Measurements from ENCODE around the gene MXD4.
"Not testable (repeated sequence)": the region's sequence is repeated elsewhere in the genome, so short reads cannot be mapped to it uniquely, and the experiment has no call there.

The MXD4 gene

DNA sequence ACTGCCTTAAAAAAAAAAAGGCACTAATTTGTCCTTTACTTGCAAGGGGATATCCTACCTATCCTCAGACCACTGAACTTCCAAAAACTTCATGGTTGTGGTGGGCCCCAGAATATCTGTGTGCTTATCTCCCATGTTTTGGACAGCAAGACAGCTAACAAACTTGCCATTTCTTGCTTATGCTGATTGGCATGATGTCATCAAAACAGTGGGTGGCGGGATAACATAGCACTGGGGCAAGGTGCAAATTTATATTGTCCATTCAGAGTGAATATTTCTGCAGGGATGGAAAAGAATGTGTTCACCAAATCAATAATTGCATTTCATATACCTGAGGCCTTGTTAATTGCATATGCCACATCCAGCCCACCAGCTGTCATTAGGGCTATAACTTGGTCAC, 43.5 kb downstream of the MXD4 start:
- no peak overlapping the region for H3K27ac ChIP-seq (ENCODE audit: insufficient read depth, low read depth, low read length, poor library complexity, severe bottlenecking)
- H3K4me3 ChIP-seq (ENCODE audit: insufficient read depth, low read depth, low read length): no peak overlapping the region
- no peaks in the 10 kb centered on the region for H3K36me3 ChIP-seq (ENCODE audit: control insufficient read depth, insufficient read depth, low read length)
- WGBS, 2 experiments: 95 to 100% methylated on average over 1 of the region's 1 CpG
- no peaks in the 10 kb centered on the region for H3K9me3 ChIP-seq (ENCODE audit: control insufficient read depth, low read length)
- no peaks in the 10 kb centered on the region for H3K27me3 ChIP-seq (ENCODE audit: control insufficient read depth, insufficient read depth, low read length, poor library complexity, severe bottlenecking)
- no peaks in the 10 kb centered on the region for H3K4me1 ChIP-seq (ENCODE audit: control insufficient read depth, insufficient read depth, low read length)

DNA sequence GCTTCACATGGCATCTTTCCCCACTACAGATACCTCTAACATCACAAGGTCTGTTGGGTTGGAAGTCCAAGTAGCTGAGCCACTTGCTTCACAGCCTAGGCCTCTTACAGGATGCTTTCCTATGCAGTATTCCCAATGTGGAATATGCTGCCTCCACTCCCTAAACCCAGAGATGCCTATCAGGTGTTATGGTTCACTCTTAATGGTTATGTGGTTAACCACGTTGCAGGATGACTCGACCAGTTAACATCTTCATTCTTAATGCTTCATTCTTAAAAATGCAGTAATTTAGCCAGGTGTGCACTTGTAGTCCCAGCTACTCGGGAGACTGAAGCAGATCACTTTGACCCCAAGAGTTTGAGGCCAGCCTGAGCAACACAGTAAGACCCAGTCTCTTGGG, 44.2 kb downstream of the MXD4 start:
- Histone ChIP-seq H3K27me3 (ENCODE audit: control insufficient read depth, insufficient read depth, low read length, poor library complexity, severe bottlenecking) (no peaks in the 10 kb centered on the region), H3K4me1 (ENCODE audit: control insufficient read depth, insufficient read depth, low read length) (no peaks in the 10 kb centered on the region), H3K27ac (ENCODE audit: insufficient read depth, low read depth, low read length, poor library complexity, severe bottlenecking) (no peak overlapping the region), H3K4me3 (ENCODE audit: insufficient read depth, low read depth, low read length) (no peak overlapping the region), H3K9me3 (ENCODE audit: control insufficient read depth, low read length) (no peaks in the 10 kb centered on the region), H3K36me3 (ENCODE audit: control insufficient read depth, insufficient read depth, low read length) (no peaks in the 10 kb centered on the region)
- WGBS, 2 experiments: 85 to 88% methylated on average over 3 of the region's 3 CpGs

DNA sequence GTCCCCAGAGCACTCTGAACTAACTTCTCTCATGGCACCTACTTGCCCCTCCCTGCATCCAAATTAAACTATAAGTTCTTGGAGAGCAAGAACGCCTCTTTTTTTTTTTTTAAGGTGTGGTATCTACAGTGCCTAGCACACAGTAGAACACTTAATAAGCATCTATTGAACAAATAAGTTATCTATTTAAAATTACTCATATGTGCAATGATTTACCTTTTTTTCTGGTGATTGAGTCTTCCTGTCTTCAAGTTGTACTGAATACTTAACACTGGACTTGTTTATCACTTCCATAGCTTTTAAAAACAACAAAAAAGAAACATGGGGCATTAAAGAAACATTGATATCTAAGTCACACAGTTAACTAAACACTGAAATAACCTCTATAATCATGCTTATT, 49.1 kb downstream of the MXD4 start:
- 67% methylated on average over 1 of the region's 1 CpG; no CpG with 5 or more reads in 1 of the 2 experiments for WGBS, 2 experiments
- no peaks in the 10 kb centered on the region for H3K27me3 ChIP-seq (ENCODE audit: control insufficient read depth, insufficient read depth, low read length, poor library complexity, severe bottlenecking)

DNA sequence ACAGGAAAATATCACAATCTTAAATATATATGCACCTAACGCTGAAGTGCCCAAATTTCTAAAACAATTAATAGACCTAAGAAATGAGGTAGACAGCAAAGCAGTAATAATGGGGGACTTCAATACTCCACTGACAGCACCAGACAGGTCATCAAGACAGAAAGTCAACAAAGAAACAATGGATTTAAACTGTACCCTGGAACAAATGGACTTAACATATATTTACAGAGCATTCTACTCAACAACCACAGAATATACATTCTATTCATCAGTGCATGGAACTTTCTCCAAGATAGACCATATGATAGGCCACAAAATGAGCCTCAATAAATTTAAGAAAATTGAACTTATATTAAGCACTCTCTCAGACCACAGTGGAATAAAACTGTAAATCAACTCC, 59.1 kb downstream of the MXD4 start:
- not testable (repeated sequence) for H3K27ac ChIP-seq (ENCODE audit: insufficient read depth, low read depth, low read length, poor library complexity, severe bottlenecking); H3K4me3 ChIP-seq (ENCODE audit: insufficient read depth, low read depth, low read length); H3K9me3 ChIP-seq (ENCODE audit: control insufficient read depth, low read length); H3K4me1 ChIP-seq (ENCODE audit: control insufficient read depth, insufficient read depth, low read length); H3K27me3 ChIP-seq (ENCODE audit: control insufficient read depth, insufficient read depth, low read length, poor library complexity, severe bottlenecking); H3K36me3 ChIP-seq (ENCODE audit: control insufficient read depth, insufficient read depth, low read length)
- WGBS, 2 experiments: 100% methylated on average over 1 of the region's 1 CpG

More for the DNA sequence above, 49.1 kb downstream of the MXD4 start:
- Histone ChIP-seq H3K36me3 (ENCODE audit: control insufficient read depth, insufficient read depth, low read length) (no peaks in the 10 kb centered on the region), H3K4me1 (ENCODE audit: control insufficient read depth, insufficient read depth, low read length) (no peaks in the 10 kb centered on the region), H3K27ac (ENCODE audit: insufficient read depth, low read depth, low read length, poor library complexity, severe bottlenecking) (no peak overlapping the region), H3K4me3 (ENCODE audit: insufficient read depth, low read depth, low read length) (no peak overlapping the region), H3K9me3 (ENCODE audit: control insufficient read depth, low read length) (no peaks in the 10 kb centered on the region)
